Left lung (tissue), 10 donors: ENCODE results near the gene TSPAN9. TPM values are rescaled to one million over a fixed set of nuclear protein-coding genes. Genes with fewer than 3 reads are reported as not detected.

ENCODE experiments used
- ATAC-seq: fragments of 200-7000 bp; cut with Tn5 transposase; one replicate; pipeline ENCODE4 v1.9.1; 2020; ENCODE audit warnings: moderate library complexity
- DNase-seq, 4 donors: peaks; one replicate each; pipeline ENCODE4 v3.0.0-alpha.2; 2013 to 2020
- H3K27ac ChIP-seq, 2 donors: fragments of 200-600 bp; sonication (generic) in 1 of 2; one replicate each; pipeline versions ENCODE4 v1.5.0 to v1.8.0; 2020 to 2021
- H3K27me3 ChIP-seq, 2 donors: fragments of 200-600 bp; sonication (generic) in 1 of 2; one replicate each; pipeline versions ENCODE4 v1.5.0 to v1.8.0; 2020 to 2021
- H3K36me3 ChIP-seq, 2 donors: fragments of 200-600 bp; sonication (generic) in 1 of 2; one replicate each; pipeline versions ENCODE4 v1.5.0 to v1.8.0; 2020 to 2021
- H3K4me1 ChIP-seq, 2 donors: fragments of 200-600 bp; one replicate each; pipeline ENCODE4 v1.8.0; 2021
- H3K4me3 ChIP-seq, 2 donors: fragments of 200-600 bp; sonication (generic) in 1 of 2; one replicate each; pipeline versions ENCODE4 v1.5.0 to v1.8.0; 2020 to 2021; ENCODE audit warnings: mild to moderate bottlenecking in 1 of 2
- H3K9me3 ChIP-seq, 2 donors: fragments of 200-600 bp; sonication (generic) in 1 of 2; one replicate each; pipeline versions ENCODE4 v1.5.0 to v1.8.0; 2020 to 2021
- CTCF ChIP-seq, 2 donors: fragments of 200-600 bp; sonication (generic) in 1 of 2; IDR thresholded peaks; one replicate each; pipeline versions ENCODE4 v1.5.0 to v1.8.0; 2021; ENCODE audit warnings: antibody characterized with exemption in 2 of 2
- intact Hi-C, 2 donors: fragments of 100-400 bp; cut with DNase I; formaldehyde crosslinking; loops; one replicate each; pipeline versions ENCODE4 v1.11.2 to v1.14.2; 2022
- polyA plus RNA-seq, 6 donors: library from polyadenylated mRNA; unstranded; fragments of 120-200 nt; gene quantifications; one replicate each; pipeline ENCODE4 v1.2.1, GENCODE V29; 2013; ENCODE audit not compliant: insufficient read length in 6 of 6
- total RNA-seq, 2 donors: library from RNA; stranded (reverse); fragmentation: NEBNext Ultra II Directional; extraction: Animal tissue kit (Norgen Biotek cat#: 25700); gene quantifications; one replicate each; pipeline ENCODE4 v1.2.1, GENCODE V29; 2021
- donor health status: DM: no; HTN: yes; CAD: no.
- donor health status: DM: no; HTN: no; CAD: no.

Gene TSPAN9
- total and polyA plus RNA-seq, 8 donors, result 35.6 to 98.6 (median 81.3) TPM

GRCh38 chr12:3213768-3214167 lies 136.6 kb downstream of the TSPAN9 start:
- H3K4me1 ChIP-seq, result peaks cover 3 to 14% of the 10 kb centered on the region in 2 donors
- intact Hi-C loops, result no loop called here

GRCh38 chr12:3214526-3215365 lies 137.6 kb downstream of the TSPAN9 start:
- no peak overlapping the region for H3K4me3 ChIP-seq
- no peak overlapping the region for H3K27ac ChIP-seq
- DNase-seq (peak in 2 of 4 donors; percentile 48 to 60), ATAC-seq (no peak)
- peaks cover 6 to 22% of the 10 kb centered on the region in 2 donors for H3K4me1 ChIP-seq
- intact Hi-C loops, result no loop called here
- no peaks in the 10 kb centered on the region for H3K36me3 ChIP-seq
- no peaks in the 10 kb centered on the region for H3K27me3 ChIP-seq
- no peak for TF ChIP-seq CTCF (IDR thresholded peaks at IDR 0.05)
- H3K9me3 ChIP-seq, result no peaks in the 10 kb centered on the region

More at GRCh38 chr12:3213768-3214167, 136.6 kb downstream of the TSPAN9 start:
- H3K27ac ChIP-seq, result no peak overlapping the region
- no peaks in the 10 kb centered on the region for H3K36me3 ChIP-seq
- H3K4me3 ChIP-seq, result no peak overlapping the region
- no peak for TF ChIP-seq CTCF (IDR thresholded peaks at IDR 0.05)
- no peaks in the 10 kb centered on the region for H3K27me3 ChIP-seq
- no peaks in the 10 kb centered on the region for H3K9me3 ChIP-seq
- peak in 1 of 4 donors; percentile 9 for DNase-seq
- no peak for ATAC-seq

- no peak for TF ChIP-seq CTCF (IDR thresholded peaks at IDR 0.05)
- no peak for ATAC-seq
- peak in 1 of 4 donors; percentile 56 for DNase-seq
Measured at GRCh38 chr12:3215410-3215975, 138.3 kb downstream of the TSPAN9 start.

GRCh38 chr12:3216097-3216496 lies 138.9 kb downstream of the TSPAN9 start:
- ATAC-seq, result no peak
- H3K36me3 ChIP-seq, result no peaks in the 10 kb centered on the region
- no peaks in the 10 kb centered on the region for H3K9me3 ChIP-seq
- TF ChIP-seq CTCF (IDR thresholded peaks at IDR 0.05), result no peak
- H3K4me3 ChIP-seq, result no peak overlapping the region
- peaks cover 6 to 22% of the 10 kb centered on the region in 2 donors for H3K4me1 ChIP-seq
- no peak for DNase-seq
- intact Hi-C loops, result no loop called here
- H3K27ac ChIP-seq, result peak overlapping the region in 1 of 2 donors; percentile 62
- no peaks in the 10 kb centered on the region for H3K27me3 ChIP-seq

More at GRCh38 chr12:3215410-3215975, 138.3 kb downstream of the TSPAN9 start:
- H3K36me3 ChIP-seq, result no peaks in the 10 kb centered on the region
- intact Hi-C loops, result no loop called here
- no peaks in the 10 kb centered on the region for H3K9me3 ChIP-seq
- H3K27me3 ChIP-seq, result no peaks in the 10 kb centered on the region
- no peak overlapping the region for H3K27ac ChIP-seq
- H3K4me1 ChIP-seq, result peaks cover 6 to 22% of the 10 kb centered on the region in 2 donors
- no peak overlapping the region for H3K4me3 ChIP-seq
